Rectal smooth muscle tissue (tissue), 1 donor: ENCODE measurements around the gene FKBP5.
"Not testable (repeated sequence)": the region's sequence is repeated elsewhere in the genome, so short reads cannot be mapped to it uniquely, and the experiment has no call there.

Experiments used
- H3K27ac ChIP-seq: one replicate; pipeline ENCODE4 v1.7.0; 2013; ENCODE audit warnings: low read depth, low read length, inconsistent platforms
- H3K27me3 ChIP-seq: one replicate; pipeline ENCODE4 v1.7.0; 2013; ENCODE audit warnings: low read length; ENCODE audit not compliant: control insufficient read depth, insufficient read depth
- H3K36me3 ChIP-seq: one replicate; pipeline ENCODE4 v1.7.0; 2013; ENCODE audit warnings: low read length; ENCODE audit not compliant: control insufficient read depth, insufficient read depth
- H3K4me1 ChIP-seq: one replicate; pipeline ENCODE4 v1.7.0; 2013; ENCODE audit warnings: low read length; ENCODE audit not compliant: control insufficient read depth, insufficient read depth
- H3K4me3 ChIP-seq: one replicate; pipeline ENCODE4 v1.7.0; 2013; ENCODE audit warnings: low read length
- H3K9ac ChIP-seq: one replicate; pipeline ENCODE4 v1.7.0; 2013; ENCODE audit warnings: low read length

Gene FKBP5

GRCh38 chr6:35576682-35577081 lies 112.0 kb downstream of the FKBP5 start:
- no peak overlapping the region for H3K4me3 ChIP-seq
- no peak overlapping the region for H3K27ac ChIP-seq
- H3K36me3 ChIP-seq = peaks cover 6% of the 10 kb centered on the region
- H3K27me3 ChIP-seq = no peaks in the 10 kb centered on the region
- H3K9ac ChIP-seq = no peak overlapping the region
- no peaks in the 10 kb centered on the region for H3K4me1 ChIP-seq

- no peak overlapping the region for H3K9ac ChIP-seq
- H3K27ac ChIP-seq = no peak overlapping the region
- no peaks in the 10 kb centered on the region for H3K27me3 ChIP-seq
- no peaks in the 10 kb centered on the region for H3K4me1 ChIP-seq
- peaks cover 6% of the 10 kb centered on the region for H3K36me3 ChIP-seq
- H3K4me3 ChIP-seq = no peak overlapping the region
These were observed 115.1 kb downstream of the FKBP5 start for GRCh38 chr6:35573495-35574110.

GRCh38 chr6:35570885-35571330 lies 117.8 kb downstream of the FKBP5 start:
- not testable (repeated sequence) for H3K27ac ChIP-seq, H3K4me3 ChIP-seq, H3K4me1 ChIP-seq, H3K9ac ChIP-seq, H3K36me3 ChIP-seq, H3K27me3 ChIP-seq

GRCh38 chr6:35569011-35569461 lies 119.7 kb downstream of the FKBP5 start:
- H3K4me1 ChIP-seq = no peaks in the 10 kb centered on the region

GRCh38 chr6:35566794-35567193 lies 121.9 kb downstream of the FKBP5 start:
- Histone ChIP-seq H3K4me3 (no peak overlapping the region), H3K4me1 (no peaks in the 10 kb centered on the region), H3K9ac (no peak overlapping the region), H3K27me3 (no peaks in the 10 kb centered on the region), H3K27ac (no peak overlapping the region), H3K36me3 (no peaks in the 10 kb centered on the region)

More at GRCh38 chr6:35569011-35569461, 119.7 kb downstream of the FKBP5 start:
- Histone ChIP-seq H3K4me3 (no peak overlapping the region), H3K27ac (no peak overlapping the region), H3K27me3 (no peaks in the 10 kb centered on the region), H3K9ac (no peak overlapping the region), H3K36me3 (no peaks in the 10 kb centered on the region)

- H3K36me3 ChIP-seq = no peaks in the 10 kb centered on the region
These were observed 124.0 kb downstream of the FKBP5 start for GRCh38 chr6:35564733-35565132.

GRCh38 chr6:35562060-35562459 lies 126.7 kb downstream of the FKBP5 start:
- Histone ChIP-seq H3K4me1 (no peaks in the 10 kb centered on the region), H3K4me3 (no peak overlapping the region), H3K9ac (no peak overlapping the region), H3K27me3 (no peaks in the 10 kb centered on the region), H3K36me3 (no peaks in the 10 kb centered on the region), H3K27ac (no peak overlapping the region)

More at GRCh38 chr6:35564733-35565132, 124.0 kb downstream of the FKBP5 start:
- H3K4me1 ChIP-seq = no peaks in the 10 kb centered on the region
- no peak overlapping the region for H3K4me3 ChIP-seq
- H3K27ac ChIP-seq = no peak overlapping the region
- no peak overlapping the region for H3K9ac ChIP-seq
- H3K27me3 ChIP-seq = no peaks in the 10 kb centered on the region

GRCh38 chr6:35561113-35561512 lies 127.6 kb downstream of the FKBP5 start:
- Histone ChIP-seq H3K36me3 (no peaks in the 10 kb centered on the region), H3K4me3 (no peak overlapping the region), H3K9ac (no peak overlapping the region), H3K4me1 (no peaks in the 10 kb centered on the region), H3K27ac (no peak overlapping the region), H3K27me3 (no peaks in the 10 kb centered on the region)

GRCh38 chr6:35558571-35558970 lies 130.1 kb downstream of the FKBP5 start:
- no peak overlapping the region for H3K27ac ChIP-seq
- H3K36me3 ChIP-seq = no peaks in the 10 kb centered on the region
- H3K27me3 ChIP-seq = no peaks in the 10 kb centered on the region
- no peak overlapping the region for H3K9ac ChIP-seq
- H3K4me3 ChIP-seq = no peak overlapping the region
- H3K4me1 ChIP-seq = no peaks in the 10 kb centered on the region

GRCh38 chr6:35557239-35557638 lies 131.5 kb downstream of the FKBP5 start:
- H3K27me3 ChIP-seq = no peaks in the 10 kb centered on the region
- no peak overlapping the region for H3K4me3 ChIP-seq
- no peak overlapping the region for H3K9ac ChIP-seq
- no peaks in the 10 kb centered on the region for H3K4me1 ChIP-seq
- no peaks in the 10 kb centered on the region for H3K36me3 ChIP-seq
- no peak overlapping the region for H3K27ac ChIP-seq

GRCh38 chr6:35554811-35555210 lies 133.9 kb downstream of the FKBP5 start:
- Histone ChIP-seq H3K4me3 (no peak overlapping the region), H3K27me3 (no peaks in the 10 kb centered on the region), H3K36me3 (no peaks in the 10 kb centered on the region), H3K27ac (no peak overlapping the region), H3K9ac (no peak overlapping the region), H3K4me1 (no peaks in the 10 kb centered on the region)

- Histone ChIP-seq H3K27ac (no peak overlapping the region), H3K4me1 (no peaks in the 10 kb centered on the region), H3K4me3 (no peak overlapping the region)
These were observed 135.4 kb downstream of the FKBP5 start for GRCh38 chr6:35553315-35553714.

GRCh38 chr6:35552285-35552917 lies 136.3 kb downstream of the FKBP5 start:
- H3K4me1 ChIP-seq = no peaks in the 10 kb centered on the region
- no peak overlapping the region for H3K4me3 ChIP-seq
- no peak overlapping the region for H3K27ac ChIP-seq
- H3K27me3 ChIP-seq = no peaks in the 10 kb centered on the region
- no peak overlapping the region for H3K9ac ChIP-seq
- no peaks in the 10 kb centered on the region for H3K36me3 ChIP-seq

More at GRCh38 chr6:35553315-35553714, 135.4 kb downstream of the FKBP5 start:
- Histone ChIP-seq H3K36me3 (no peaks in the 10 kb centered on the region), H3K27me3 (no peaks in the 10 kb centered on the region), H3K9ac (no peak overlapping the region)
